Measurements from ENCODE around the gene C16orf92. TPM values are rescaled to one million over a fixed set of nuclear protein-coding genes. Genes with fewer than 3 reads are reported as not detected.

C16orf92 gene
- total RNA-seq, 1 experiment from 2014 or later = not detected

GRCh38 chr16:30023586-30023985 is 588 bp downstream of the C16orf92 start:
- ATAC-seq = no peak
- intact Hi-C loops (cut with micrococcal nuclease) = loop anchor here (10.0 kb wide), 1 partner anchor 909 kb away; no protein-coding TSS in a partner anchor
- TF ChIP-seq REST (IDR thresholded peaks at IDR 0.05; ENCODE audit: low read depth) (no peak), ELF1 (IDR thresholded peaks at IDR 0.05; ENCODE audit: borderline replicate concordance, low read depth) (no peak)
- no TSS peak for BruUV-seq (replicated peaks)
- peaks cover 0 to 18% of the 10 kb centered on the region in 2 experiments; a peak in 3 of 4 replicates for H3K4me1 ChIP-seq (ENCODE audit: control insufficient read depth in 1 of 2, insufficient read depth in 2 of 2, low read length in 2 of 2)
- ChIA-PET CTCF (no interaction called here), RAD21 (ENCODE audit: low non-redundant PET in 1 of 2, low total read pairs in 2 of 2, uncharacterized antibody in 2 of 2, unreplicated experiment in 2 of 2) (no interaction called here), POLR2A (no interaction called here)
- H3K27ac ChIP-seq (ENCODE audit: low read depth, low read length) = no peak overlapping the region
- no peak overlapping the region for H3K9ac ChIP-seq (ENCODE audit: low read length)
- H3K9me3 ChIP-seq (ENCODE audit: control insufficient read depth in 1 of 2, insufficient read depth in 1 of 2, low read depth in 1 of 2, low read length in 2 of 2) = no peaks in the 10 kb centered on the region
- no peaks in the 10 kb centered on the region for H3K36me3 ChIP-seq (ENCODE audit: control insufficient read depth in 1 of 2, insufficient read depth in 2 of 2, low read length in 2 of 2)
- H4K20me1 ChIP-seq (ENCODE audit: insufficient read depth) = no peaks in the 10 kb centered on the region
- no peak overlapping the region for H3K4me2 ChIP-seq (ENCODE audit: low read length)
- DNase-seq (ENCODE audit: low read depth, low spot score) = no peak
- no peak overlapping the region for H3K4me3 ChIP-seq (replicated peaks in 1 of 2; ENCODE audit: low read depth in 1 of 2, low read length in 2 of 2)
- H2AFZ ChIP-seq (ENCODE audit: low read depth, low read length, poor library complexity, severe bottlenecking) = no peak overlapping the region
- H3K9me2 ChIP-seq (ENCODE audit: insufficient read depth) = no peaks in the 10 kb centered on the region
- H3K27me3 ChIP-seq (ENCODE audit: insufficient read depth, low read length) = no peaks in the 10 kb centered on the region
- no peaks in the 10 kb centered on the region for H3K79me2 ChIP-seq (ENCODE audit: insufficient read depth, low read length)

GRCh38 chr16:30024451-30024850 is 1.5 kb downstream of the C16orf92 start:
- BruUV-seq (replicated peaks) = no TSS peak
- H3K27ac ChIP-seq (ENCODE audit: low read depth, low read length) = no peak overlapping the region
- ChIA-PET POLR2A (no interaction called here), CTCF (no interaction called here), RAD21 (ENCODE audit: low non-redundant PET in 1 of 2, low total read pairs in 2 of 2, uncharacterized antibody in 2 of 2, unreplicated experiment in 2 of 2) (no interaction called here)
- H3K9me2 ChIP-seq (ENCODE audit: insufficient read depth) = no peaks in the 10 kb centered on the region
- no peak overlapping the region for H2AFZ ChIP-seq (ENCODE audit: low read depth, low read length, poor library complexity, severe bottlenecking)
- intact Hi-C loops (cut with micrococcal nuclease) = loop anchor here (10.0 kb wide), 1 partner anchor 910 kb away; no protein-coding TSS in a partner anchor
- no peaks in the 10 kb centered on the region for H3K9me3 ChIP-seq (ENCODE audit: control insufficient read depth in 1 of 2, insufficient read depth in 1 of 2, low read depth in 1 of 2, low read length in 2 of 2)
- no peaks in the 10 kb centered on the region for H3K79me2 ChIP-seq (ENCODE audit: insufficient read depth, low read length)
- TF ChIP-seq ATF3 (IDR thresholded peaks at IDR 0.05) (no peak), YY1 (IDR thresholded peaks at IDR 0.05; ENCODE audit: extremely low read depth, insufficient replicate concordance, low read depth, low read length) (no peak), FOSL1 (IDR thresholded peaks at IDR 0.05; ENCODE audit: low read depth) (no peak), CBX3 (IDR thresholded peaks at IDR 0.05; ENCODE audit: low read depth) (no peak)
- H4K20me1 ChIP-seq (ENCODE audit: insufficient read depth) = no peaks in the 10 kb centered on the region
- peaks cover 0 to 15% of the 10 kb centered on the region in 2 experiments; a peak in 3 of 4 replicates for H3K4me1 ChIP-seq (ENCODE audit: control insufficient read depth in 1 of 2, insufficient read depth in 2 of 2, low read length in 2 of 2)
- ATAC-seq (no peak), DNase-seq (ENCODE audit: low read depth, low spot score) (no peak)
- H3K9ac ChIP-seq (ENCODE audit: low read length) = no peak overlapping the region
- H3K4me2 ChIP-seq (ENCODE audit: low read length) = no peak overlapping the region
- no peaks in the 10 kb centered on the region for H3K27me3 ChIP-seq (ENCODE audit: insufficient read depth, low read length)
- H3K36me3 ChIP-seq (ENCODE audit: control insufficient read depth in 1 of 2, insufficient read depth in 2 of 2, low read length in 2 of 2) = no peaks in the 10 kb centered on the region
- no peak overlapping the region for H3K4me3 ChIP-seq (replicated peaks in 1 of 2; ENCODE audit: low read depth in 1 of 2, low read length in 2 of 2)
